Stimulated activated CD4-positive, alpha-beta T cell treated with anti-CD3 and anti-CD28 coated beads, Interleukin-12 subunit alpha, Interleukin-12 subunit beta, amount 100 ng/mL, for 48 hours (primary cell): ENCODE results near the gene TIAM2.
"Not testable (repeated sequence)": the region's sequence is repeated elsewhere in the genome, so short reads cannot be mapped to it uniquely, and the experiment has no call there.

Source experiments
- DNase-seq, 3 donors: peaks; one replicate each; pipeline ENCODE4 v3.0.0-alpha.2; 2020; ENCODE audit warnings: low read depth in 2 of 3, low spot score in 1 of 3

The TIAM2 gene

GRCh38 chr6:155093430-155093829 is 98.3 kb downstream of the TIAM2 start:
- DNase-seq, result peak in 1 of 3 donors; percentile 15

- no peak for DNase-seq
These were observed 105.0 kb downstream of the TIAM2 start for GRCh38 chr6:155100087-155100486.

DNA sequence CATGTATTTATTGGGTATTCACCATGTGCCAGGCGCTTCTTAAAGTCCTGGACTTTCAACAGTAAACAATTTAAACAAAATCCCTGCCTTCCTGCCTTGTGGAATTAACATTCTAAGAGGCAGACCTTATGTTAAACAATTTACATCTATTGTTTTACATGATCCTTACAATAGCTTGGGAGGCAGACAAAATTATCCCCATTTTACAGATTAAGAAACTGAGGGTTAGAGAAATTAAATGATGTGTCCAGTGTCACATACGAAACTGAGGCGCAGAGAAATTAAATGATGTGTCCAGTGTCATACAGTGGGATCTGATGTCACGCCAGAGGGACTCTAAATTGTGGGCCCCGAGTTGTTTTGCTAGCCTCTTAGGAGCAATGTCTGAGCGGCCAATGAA is 105.5 kb downstream of the TIAM2 start:
- no peak for DNase-seq

DNA sequence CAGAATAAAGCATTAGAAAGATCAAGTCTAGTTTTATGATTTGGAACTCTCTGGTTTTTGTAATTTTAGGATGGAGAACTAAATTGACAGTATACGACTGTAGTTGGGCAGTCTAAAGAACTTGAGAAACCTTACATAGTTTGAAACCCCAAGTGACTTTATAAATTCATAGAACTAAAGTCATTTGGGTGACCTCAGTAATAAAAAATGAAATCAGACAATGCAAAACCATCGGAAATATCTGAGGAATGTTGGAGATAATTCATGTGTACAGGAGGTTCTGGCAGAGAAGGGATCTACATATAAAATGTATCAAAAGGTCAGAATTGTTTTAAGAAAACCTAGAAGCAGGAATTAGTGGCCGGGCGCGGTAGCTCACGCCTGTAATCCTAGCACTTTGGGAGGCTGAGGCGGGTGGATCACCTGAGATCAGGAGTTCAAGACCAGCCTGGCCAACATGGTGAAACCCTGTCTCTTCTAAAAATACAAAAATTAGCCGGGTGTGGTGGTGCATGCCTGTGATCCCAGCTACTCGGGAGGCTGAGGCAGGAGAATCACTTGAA is 108.0 kb downstream of the TIAM2 start:
- DNase-seq, result not testable (repeated sequence)

DNA sequence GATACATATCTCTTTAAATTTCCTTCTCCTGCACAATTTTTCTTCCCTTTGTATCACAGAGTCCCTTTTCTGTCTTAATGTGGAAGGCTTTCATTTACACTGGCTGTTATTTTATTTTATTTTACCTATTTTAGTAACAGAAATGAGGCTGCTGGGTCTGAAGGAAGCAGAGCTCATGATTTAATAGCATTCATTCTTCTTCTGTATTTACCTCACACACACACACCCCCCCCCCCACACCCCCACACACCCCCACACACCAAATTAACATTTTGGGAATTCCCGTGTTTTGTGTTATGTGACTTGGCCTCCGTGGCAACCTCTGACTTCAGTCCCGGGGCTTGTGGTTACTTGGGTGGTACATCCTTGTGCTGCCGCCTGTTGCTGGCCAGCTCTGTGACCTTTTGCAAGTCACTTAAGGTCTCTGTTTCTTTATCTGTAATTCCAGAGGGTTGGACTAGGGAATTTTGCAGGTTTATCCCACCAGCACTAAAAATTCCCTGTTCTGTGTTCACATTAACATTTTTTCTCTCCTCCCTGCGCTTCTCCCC is 108.8 kb downstream of the TIAM2 start:
- DNase-seq, result no peak

- DNase-seq, result no peak
These were observed 111.5 kb downstream of the TIAM2 start for GRCh38 chr6:155106456-155107115.

GRCh38 chr6:155107432-155108069 is 112.4 kb downstream of the TIAM2 start:
- no peak for DNase-seq

- DNase-seq, result no peak
These were observed 113.1 kb downstream of the TIAM2 start for GRCh38 chr6:155108070-155108820.

GRCh38 chr6:155110721-155111120 is 115.6 kb downstream of the TIAM2 start:
- DNase-seq, result no peak

DNA sequence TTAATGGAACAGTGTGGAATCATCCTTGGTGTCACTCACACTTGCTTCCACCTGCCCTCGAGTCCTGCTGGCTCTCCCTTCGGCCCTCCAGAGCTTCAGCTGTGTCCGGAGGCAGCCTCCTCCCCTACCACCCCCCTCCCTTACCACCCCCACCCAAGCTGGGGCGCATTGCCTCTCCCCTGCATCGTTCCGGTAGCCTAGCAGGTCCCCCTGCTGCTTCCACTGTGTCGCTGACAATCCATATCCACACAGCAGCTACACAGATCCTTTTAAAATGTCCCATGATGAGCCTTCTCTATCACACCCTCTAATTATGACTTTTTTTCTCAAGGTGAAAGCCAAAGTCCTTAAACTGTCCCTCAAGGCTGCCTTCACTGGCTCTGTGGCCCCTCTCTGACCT is 117.6 kb downstream of the TIAM2 start:
- DNase-seq, result no peak

GRCh38 chr6:155115893-155116570 is 120.9 kb downstream of the TIAM2 start:
- DNase-seq, result no peak

GRCh38 chr6:155116571-155116910 is 121.4 kb downstream of the TIAM2 start:
- no peak for DNase-seq

DNA sequence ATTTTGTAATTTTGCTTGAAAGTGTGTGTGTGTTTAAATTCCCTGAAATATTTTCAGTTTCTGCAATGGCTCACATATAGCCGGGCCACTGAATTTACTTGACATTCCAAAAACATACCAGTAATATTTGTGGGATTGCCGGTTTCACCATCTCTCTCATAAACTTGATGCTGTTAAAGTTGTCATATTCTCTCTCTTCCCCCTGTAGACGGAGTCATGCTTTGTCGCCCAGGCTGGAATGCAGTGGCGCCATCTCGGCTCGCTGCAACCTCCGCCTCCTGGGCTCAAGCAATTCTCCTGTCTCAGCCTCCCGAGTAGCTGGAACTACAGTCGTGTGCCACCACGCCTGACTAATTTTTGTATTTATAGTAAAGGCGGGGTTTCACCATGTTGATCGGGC is 122.1 kb downstream of the TIAM2 start:
- DNase-seq, result no peak

- no peak for DNase-seq
These were observed 122.7 kb downstream of the TIAM2 start for GRCh38 chr6:155117785-155118184.

GRCh38 chr6:155119201-155119600 is 124.1 kb downstream of the TIAM2 start:
- DNase-seq, result not testable (repeated sequence)

- no peak for DNase-seq
These were observed 124.9 kb downstream of the TIAM2 start for GRCh38 chr6:155120034-155120433.

DNA sequence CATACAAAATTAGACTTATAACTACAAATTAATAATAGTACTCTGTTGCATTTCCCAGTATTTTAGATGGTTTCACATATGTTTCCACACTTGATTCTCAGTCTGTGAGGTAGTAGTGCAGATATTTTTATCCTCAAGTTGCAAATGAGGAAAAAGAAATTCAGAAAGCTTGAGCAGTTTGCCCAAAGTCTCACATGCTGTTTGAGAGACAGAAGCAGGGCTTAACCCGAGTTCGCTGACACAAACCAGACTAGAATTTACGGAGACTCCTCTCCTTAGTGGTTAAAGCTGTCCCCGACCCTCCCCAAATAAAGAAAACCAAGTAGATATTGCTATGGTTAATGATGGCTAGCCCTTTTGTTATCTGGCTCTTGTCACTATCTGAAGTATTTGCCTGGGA is 126.2 kb downstream of the TIAM2 start:
- no peak for DNase-seq

GRCh38 chr6:155121699-155122098 is 126.6 kb downstream of the TIAM2 start:
- DNase-seq, result no peak

- no peak for DNase-seq
These were observed 127.3 kb downstream of the TIAM2 start for GRCh38 chr6:155122199-155122950.

GRCh38 chr6:155123520-155123919 is 128.4 kb downstream of the TIAM2 start:
- DNase-seq, result no peak
